Neural progenitor cell (in vitro differentiated cells): ENCODE results near the gene MPC2.

Source experiments
- CTCF ChIP-seq: fragments of 200-600 bp; sonication (generic); IDR thresholded peaks from 2 replicates; pipeline ENCODE4 v1.5.1; 2017; ENCODE audit warnings: antibody characterized with exemption, mild to moderate bottlenecking
- EZH2 ChIP-seq: fragments of 200-600 bp; sonication (generic); IDR thresholded peaks from 2 replicates; pipeline ENCODE4 v1.6.1; 2017; ENCODE audit warnings: antibody characterized with exemption, mild to moderate bottlenecking, moderate library complexity
- EZH2phosphoT487 ChIP-seq: fragments of 200-600 bp; sonication (generic); IDR thresholded peaks from 2 replicates; pipeline ENCODE4 v1.6.1; 2017; ENCODE audit warnings: antibody characterized with exemption

- TF ChIP-seq EZH2phosphoT487 (no peak), CTCF (no peak), EZH2 (no peak)
These were observed 37.0 kb upstream of the MPC2 start for GRCh38 chr1:167973832-167974231.
